Measurements from ENCODE around the gene MAB21L2. TPM values are rescaled to one million over a fixed set of nuclear protein-coding genes. Genes with fewer than 3 reads are reported as not detected.

Gene MAB21L2
- total RNA-seq, 2 experiments from 2014 or later = not detected

DNA sequence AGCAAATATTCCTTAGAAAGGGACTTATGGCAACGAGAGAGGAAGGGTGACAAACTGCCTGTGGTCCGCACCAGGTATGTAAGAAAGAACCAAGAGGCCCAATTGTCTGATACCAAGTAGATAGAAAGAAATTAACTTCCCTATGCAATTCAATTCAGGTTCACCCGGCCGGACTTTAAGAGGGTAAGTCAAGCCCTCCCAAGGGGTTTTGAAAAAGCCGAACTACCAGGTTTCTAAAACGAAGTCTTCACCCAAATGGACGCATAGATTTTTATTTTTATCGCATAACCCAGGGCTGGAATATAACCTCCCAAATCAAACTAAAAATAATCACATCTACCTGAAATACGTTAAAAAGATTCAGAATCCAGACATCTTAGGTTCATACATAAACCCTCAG is 1.6 kb upstream of the MAB21L2 start:
- H3K4me3 Mint-ChIP-seq = no peak overlapping the region
- H3K4me1 Mint-ChIP-seq (ENCODE audit: low read depth) = no peaks in the 10 kb centered on the region
- CTCF ChIA-PET = no interaction called here
- H3K9me3 Mint-ChIP-seq = no peaks in the 10 kb centered on the region
- no peak overlapping the region for H3K27ac Mint-ChIP-seq
- intact Hi-C loops (cut with micrococcal nuclease) = no loop called here
- no peaks in the 10 kb centered on the region for H3K27me3 Mint-ChIP-seq (ENCODE audit: low read depth)
- DNase-seq = no peak
- H3K36me3 Mint-ChIP-seq (ENCODE audit: low read depth) = peaks cover 50% of the 10 kb centered on the region

DNA sequence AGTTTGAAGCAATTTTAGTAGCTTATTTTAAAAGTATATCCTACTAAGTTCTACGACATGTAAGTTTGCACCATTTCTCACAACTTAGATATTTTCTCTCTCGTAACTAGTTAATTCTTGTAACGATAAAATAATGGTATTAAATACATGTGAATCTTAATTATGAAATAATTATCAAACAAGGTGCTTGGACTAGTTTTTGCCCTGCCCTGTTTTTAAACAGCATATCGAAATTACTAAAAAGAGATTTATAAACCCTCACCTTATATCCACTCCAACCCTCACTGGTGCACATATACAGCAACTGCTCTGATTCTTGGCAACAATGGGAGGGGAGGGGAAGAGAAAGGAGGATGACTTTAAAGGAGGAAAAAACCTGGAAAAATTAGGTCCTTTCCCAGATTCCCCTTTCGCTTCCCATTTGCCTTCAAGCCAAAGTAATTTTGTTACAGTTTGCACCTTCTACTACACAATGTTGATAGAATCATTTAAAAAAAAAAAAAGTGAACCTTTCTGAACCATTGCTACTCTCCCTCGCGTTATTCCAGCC is 820 bp upstream of the MAB21L2 start:
- Mint-ChIP-seq H3K27me3 (ENCODE audit: low read depth) (no peaks in the 10 kb centered on the region), H3K4me3 (no peak overlapping the region), H3K4me1 (ENCODE audit: low read depth) (no peaks in the 10 kb centered on the region), H3K27ac (no peak overlapping the region), H3K36me3 (ENCODE audit: low read depth) (peaks cover 55% of the 10 kb centered on the region), H3K9me3 (no peaks in the 10 kb centered on the region)
- CTCF ChIA-PET = no interaction called here
- no peak for DNase-seq
- intact Hi-C loops (cut with micrococcal nuclease) = no loop called here

DNA sequence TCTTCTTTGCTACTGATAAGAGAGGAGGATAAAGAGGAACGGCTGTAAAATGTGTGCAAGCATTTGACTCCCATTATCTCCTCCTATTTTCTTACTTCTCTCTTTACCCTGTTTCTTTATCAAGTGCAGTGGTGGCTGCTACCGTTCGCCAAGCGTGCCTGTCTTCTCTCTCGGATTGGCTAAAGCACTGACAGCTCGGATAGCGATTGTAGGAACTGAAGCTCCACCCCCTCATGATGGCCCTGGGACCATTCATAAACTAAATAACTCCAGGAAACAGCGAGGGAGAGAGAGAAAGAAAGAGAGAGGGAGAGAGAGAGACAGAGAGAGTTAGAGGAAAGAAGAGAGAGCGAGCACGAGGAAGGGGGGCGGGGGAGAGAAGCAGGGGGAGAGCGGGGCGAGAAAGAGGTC is 305 bp upstream of the MAB21L2 start:
- no peaks in the 10 kb centered on the region for H3K9me3 Mint-ChIP-seq
- H3K4me3 Mint-ChIP-seq = no peak overlapping the region
- H3K27me3 Mint-ChIP-seq (ENCODE audit: low read depth) = no peaks in the 10 kb centered on the region
- intact Hi-C loops (cut with micrococcal nuclease) = no loop called here
- no peaks in the 10 kb centered on the region for H3K4me1 Mint-ChIP-seq (ENCODE audit: low read depth)
- no peak overlapping the region for H3K27ac Mint-ChIP-seq
- DNase-seq = no peak
- H3K36me3 Mint-ChIP-seq (ENCODE audit: low read depth) = peaks cover 55% of the 10 kb centered on the region
- CTCF ChIA-PET = no interaction called here

DNA sequence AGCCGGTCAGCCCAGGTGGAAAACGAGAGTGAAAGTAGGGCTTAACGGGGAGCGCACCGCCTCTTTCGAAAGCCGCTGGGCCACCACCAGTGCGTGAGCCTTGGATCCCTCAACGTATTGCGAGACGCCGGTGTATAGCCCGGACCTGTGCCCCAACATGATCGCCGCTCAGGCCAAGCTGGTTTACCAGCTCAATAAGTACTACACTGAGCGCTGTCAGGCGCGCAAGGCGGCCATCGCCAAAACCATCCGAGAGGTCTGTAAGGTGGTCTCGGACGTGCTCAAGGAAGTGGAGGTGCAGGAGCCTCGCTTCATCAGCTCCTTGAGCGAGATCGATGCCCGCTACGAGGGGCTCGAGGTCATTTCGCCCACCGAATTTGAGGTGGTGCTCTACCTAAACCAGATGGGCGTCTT is 929 bp downstream of the MAB21L2 start:
- intact Hi-C loops (cut with micrococcal nuclease) = no loop called here
- H3K9me3 Mint-ChIP-seq = no peaks in the 10 kb centered on the region
- no peaks in the 10 kb centered on the region for H3K4me1 Mint-ChIP-seq (ENCODE audit: low read depth)
- H3K27me3 Mint-ChIP-seq (ENCODE audit: low read depth) = no peaks in the 10 kb centered on the region
- CTCF ChIA-PET = no interaction called here
- H3K27ac Mint-ChIP-seq = no peak overlapping the region
- H3K4me3 Mint-ChIP-seq = no peak overlapping the region
- no peak for DNase-seq
- peaks cover 57% of the 10 kb centered on the region for H3K36me3 Mint-ChIP-seq (ENCODE audit: low read depth)

DNA sequence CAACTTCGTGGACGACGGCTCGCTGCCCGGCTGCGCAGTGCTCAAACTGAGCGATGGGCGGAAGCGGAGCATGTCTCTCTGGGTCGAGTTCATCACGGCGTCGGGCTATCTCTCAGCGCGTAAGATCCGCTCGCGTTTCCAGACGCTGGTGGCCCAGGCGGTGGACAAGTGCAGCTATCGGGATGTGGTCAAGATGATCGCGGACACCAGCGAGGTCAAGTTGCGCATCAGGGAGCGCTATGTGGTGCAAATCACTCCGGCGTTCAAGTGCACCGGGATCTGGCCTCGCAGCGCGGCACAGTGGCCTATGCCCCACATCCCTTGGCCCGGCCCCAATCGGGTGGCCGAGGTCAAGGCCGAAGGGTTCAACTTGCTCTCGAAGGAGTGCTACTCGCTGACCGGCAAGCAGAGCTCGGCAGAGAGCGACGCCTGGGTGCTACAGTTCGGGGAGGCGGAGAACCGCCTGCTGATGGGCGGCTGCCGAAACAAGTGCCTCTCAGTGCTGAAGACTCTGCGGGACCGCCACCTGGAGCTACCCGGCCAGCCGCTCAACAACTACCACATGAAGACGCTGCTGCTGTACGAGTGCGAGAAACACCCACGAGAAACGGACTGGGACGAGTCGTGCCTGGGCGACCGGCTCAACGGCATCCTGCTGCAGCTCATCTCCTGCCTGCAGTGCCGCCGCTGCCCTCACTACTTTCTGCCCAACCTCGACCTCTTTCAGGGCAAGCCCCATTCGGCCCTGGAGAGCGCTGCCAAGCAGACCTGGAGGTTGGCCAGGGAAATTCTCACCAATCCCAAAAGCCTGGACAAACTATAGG is 1.5 kb downstream of the MAB21L2 start:
- Mint-ChIP-seq H3K36me3 (ENCODE audit: low read depth) (peaks cover 60% of the 10 kb centered on the region), H3K27ac (no peak overlapping the region), H3K9me3 (no peaks in the 10 kb centered on the region), H3K4me1 (ENCODE audit: low read depth) (no peaks in the 10 kb centered on the region), H3K4me3 (no peak overlapping the region), H3K27me3 (ENCODE audit: low read depth) (no peaks in the 10 kb centered on the region)
- CTCF ChIA-PET = no interaction called here
- no peak for DNase-seq
- intact Hi-C loops (cut with micrococcal nuclease) = no loop called here

DNA sequence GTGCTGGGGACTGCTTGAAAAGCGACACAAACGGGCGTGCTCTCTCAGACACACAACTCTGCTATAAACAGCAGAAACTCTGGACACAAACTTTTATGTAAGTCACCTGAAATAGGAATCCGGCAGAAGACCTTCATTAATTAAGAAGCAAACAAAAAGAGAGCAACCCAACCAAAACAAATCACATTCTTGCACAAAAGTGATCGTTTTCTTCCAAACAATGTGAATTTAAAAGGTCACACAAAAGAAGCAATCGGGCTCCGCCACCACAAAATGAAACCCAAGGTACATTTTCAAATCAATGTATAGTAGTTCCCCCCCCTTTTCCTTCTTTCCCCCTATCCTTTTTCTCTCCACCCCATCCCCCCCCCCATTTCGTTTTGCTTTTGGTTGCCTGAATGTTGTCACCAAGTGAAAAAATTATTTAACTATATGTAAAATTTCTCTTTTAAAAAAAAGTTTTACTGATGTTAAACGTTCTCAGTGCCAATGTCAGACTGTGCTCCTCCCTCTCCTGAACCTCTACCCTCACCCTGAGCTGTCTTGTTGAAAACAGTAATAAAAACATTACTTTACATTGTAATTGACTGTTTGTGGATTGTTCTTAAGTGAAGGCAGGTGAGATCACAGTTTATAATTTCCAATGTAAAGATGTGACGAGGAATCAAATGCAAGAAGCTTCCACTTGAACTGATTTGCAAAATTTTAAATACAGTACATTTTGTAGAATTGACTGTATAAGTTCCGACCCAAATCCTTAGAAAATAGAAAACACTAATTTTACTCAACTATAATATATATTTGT is 2.4 kb downstream of the MAB21L2 start:
- DNase-seq = no peak
- no peaks in the 10 kb centered on the region for H3K27me3 Mint-ChIP-seq (ENCODE audit: low read depth)
- no peak overlapping the region for H3K27ac Mint-ChIP-seq
- CTCF ChIA-PET = no interaction called here
- intact Hi-C loops (cut with micrococcal nuclease) = no loop called here
- H3K4me3 Mint-ChIP-seq = no peak overlapping the region
- peaks cover 54% of the 10 kb centered on the region for H3K36me3 Mint-ChIP-seq (ENCODE audit: low read depth)
- H3K9me3 Mint-ChIP-seq = no peaks in the 10 kb centered on the region
- no peaks in the 10 kb centered on the region for H3K4me1 Mint-ChIP-seq (ENCODE audit: low read depth)

DNA sequence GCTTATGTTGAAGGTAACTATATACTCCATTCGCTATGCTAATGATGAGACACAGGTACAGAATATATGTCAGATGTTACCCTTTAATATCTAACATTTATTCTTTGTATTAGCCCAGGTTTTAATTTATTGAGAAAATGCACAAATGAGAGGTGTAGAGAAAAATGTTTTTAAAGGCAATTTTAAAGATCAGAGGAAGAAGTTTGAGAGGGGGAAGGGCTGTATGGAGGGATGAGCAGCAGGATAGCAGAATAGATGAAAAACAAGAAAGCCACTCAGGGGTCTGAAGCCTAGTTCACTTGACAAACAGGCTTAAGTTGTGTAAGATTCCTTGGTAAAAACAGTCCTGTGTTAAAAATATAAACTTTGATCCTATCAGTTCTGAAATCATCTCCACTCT is 3.7 kb downstream of the MAB21L2 start:
- DNase-seq = no peak
- peaks cover 50% of the 10 kb centered on the region for H3K36me3 Mint-ChIP-seq (ENCODE audit: low read depth)
- no peaks in the 10 kb centered on the region for H3K4me1 Mint-ChIP-seq (ENCODE audit: low read depth)
- intact Hi-C loops (cut with micrococcal nuclease) = no loop called here
- CTCF ChIA-PET = no interaction called here
- H3K4me3 Mint-ChIP-seq = no peak overlapping the region
- no peak overlapping the region for H3K27ac Mint-ChIP-seq
- no peaks in the 10 kb centered on the region for H3K27me3 Mint-ChIP-seq (ENCODE audit: low read depth)
- H3K9me3 Mint-ChIP-seq = no peaks in the 10 kb centered on the region

DNA sequence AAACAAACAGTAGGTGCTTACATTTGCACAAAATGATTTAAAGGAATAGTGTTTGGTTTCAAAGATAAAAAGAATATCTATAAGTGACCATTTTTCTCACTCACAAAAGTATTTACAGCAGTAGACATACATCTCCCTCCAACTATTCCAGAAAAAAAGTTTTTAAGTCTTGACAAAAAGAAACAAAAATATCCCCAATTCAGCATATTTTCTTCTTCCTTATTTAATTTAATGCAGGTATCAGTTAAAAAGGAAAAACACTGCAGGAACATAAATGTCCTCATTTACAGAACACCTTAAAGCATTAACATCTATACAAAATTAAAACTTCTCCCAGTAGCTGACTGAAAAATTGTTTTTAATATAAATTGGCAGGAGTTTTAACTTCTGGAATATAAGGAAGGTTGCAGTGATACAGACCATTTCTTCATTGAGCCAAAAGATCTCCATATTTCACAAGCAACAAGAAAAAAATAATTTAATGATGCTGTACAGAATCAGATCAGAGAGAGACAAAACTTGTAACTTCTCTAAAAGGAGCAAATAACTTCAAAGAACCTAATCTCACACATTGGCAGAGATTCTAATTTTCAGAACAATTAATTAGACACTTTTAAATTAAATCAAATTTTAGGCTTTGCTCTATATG is 4.3 kb downstream of the MAB21L2 start:
- peaks cover 49% of the 10 kb centered on the region for H3K36me3 Mint-ChIP-seq (ENCODE audit: low read depth)
- no peak overlapping the region for H3K4me3 Mint-ChIP-seq
- intact Hi-C loops (cut with micrococcal nuclease) = no loop called here
- DNase-seq = no peak
- H3K27ac Mint-ChIP-seq = no peak overlapping the region
- no peaks in the 10 kb centered on the region for H3K9me3 Mint-ChIP-seq
- H3K27me3 Mint-ChIP-seq (ENCODE audit: low read depth) = no peaks in the 10 kb centered on the region
- no peaks in the 10 kb centered on the region for H3K4me1 Mint-ChIP-seq (ENCODE audit: low read depth)
- CTCF ChIA-PET = no interaction called here

DNA sequence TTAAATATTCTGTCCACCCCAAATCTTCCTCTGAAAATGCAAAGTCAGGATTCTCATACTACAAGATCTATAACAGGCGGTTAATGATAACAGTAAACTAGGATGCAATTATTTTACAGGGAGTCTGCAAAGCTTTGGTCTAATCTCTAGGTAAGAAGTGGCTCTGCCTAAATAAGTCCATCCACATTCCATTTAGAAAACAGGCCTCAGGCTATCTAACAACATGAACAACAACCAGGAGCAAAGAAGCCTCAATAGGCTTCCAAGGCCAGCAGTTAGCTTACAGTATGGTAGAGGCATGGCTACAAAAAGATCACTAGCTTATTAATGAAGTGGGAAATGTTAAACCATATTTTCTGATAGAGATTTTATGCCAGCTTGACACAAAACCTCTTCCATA is 6.4 kb downstream of the MAB21L2 start:
- CTCF ChIA-PET = interaction anchor here (0.6 kb wide), 2 partner anchors 16 to 264 kb away, joined by 3 read pairs; no protein-coding TSS in a partner anchor
- intact Hi-C loops (cut with micrococcal nuclease) = no loop called here
- Mint-ChIP-seq H3K4me3 (no peak overlapping the region), H3K27me3 (ENCODE audit: low read depth) (no peaks in the 10 kb centered on the region), H3K36me3 (ENCODE audit: low read depth) (peaks cover 32% of the 10 kb centered on the region), H3K9me3 (no peaks in the 10 kb centered on the region), H3K27ac (no peak overlapping the region), H3K4me1 (ENCODE audit: low read depth) (no peaks in the 10 kb centered on the region)
- no peak for DNase-seq

DNA sequence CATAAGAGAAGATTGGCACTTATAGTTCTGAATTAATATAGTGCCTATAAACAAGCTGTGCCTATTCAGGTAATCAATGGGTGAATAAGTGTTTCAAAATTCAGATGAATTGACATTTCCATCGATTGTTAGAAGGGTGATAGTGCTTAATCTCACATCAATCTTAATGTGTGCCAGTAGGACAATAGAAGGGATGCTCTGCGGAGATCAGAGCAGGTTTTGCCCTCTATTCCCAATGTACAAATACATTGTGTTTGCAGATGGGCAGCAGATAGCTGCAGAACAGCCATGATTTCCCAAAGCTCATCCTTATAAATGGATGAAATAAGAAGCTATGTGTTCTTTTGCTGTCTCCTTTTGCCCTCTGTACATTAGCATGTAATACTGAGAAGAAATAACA is 7.2 kb downstream of the MAB21L2 start:
- Mint-ChIP-seq H3K27ac (no peak overlapping the region), H3K27me3 (ENCODE audit: low read depth) (no peaks in the 10 kb centered on the region), H3K4me1 (ENCODE audit: low read depth) (no peaks in the 10 kb centered on the region), H3K9me3 (no peaks in the 10 kb centered on the region), H3K4me3 (no peak overlapping the region), H3K36me3 (ENCODE audit: low read depth) (peaks cover 23% of the 10 kb centered on the region)
- intact Hi-C loops (cut with micrococcal nuclease) = no loop called here
- DNase-seq = no peak
- CTCF ChIA-PET = no interaction called here

DNA sequence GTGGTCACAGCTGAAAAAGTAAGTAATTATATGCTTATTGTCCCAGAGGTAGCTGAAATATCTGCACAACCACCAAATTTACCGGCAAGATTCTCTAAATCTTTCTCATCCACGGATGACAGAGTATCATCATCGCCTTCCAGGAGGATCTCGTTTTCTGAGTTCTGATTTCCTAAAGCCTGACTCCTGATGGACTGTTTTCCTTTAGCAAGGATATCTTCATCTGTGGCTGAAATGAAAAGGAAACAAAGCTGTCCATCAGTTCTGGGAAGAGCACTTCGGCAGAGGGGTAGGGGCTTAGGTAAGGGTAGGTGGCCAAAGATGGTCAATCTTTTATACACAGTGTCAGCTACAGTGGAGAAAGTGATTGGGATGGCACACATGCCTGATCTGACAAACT is 8.7 kb downstream of the MAB21L2 start:
- Mint-ChIP-seq H3K36me3 (ENCODE audit: low read depth) (peaks cover 15% of the 10 kb centered on the region), H3K4me3 (no peak overlapping the region), H3K9me3 (no peaks in the 10 kb centered on the region), H3K27me3 (ENCODE audit: low read depth) (no peaks in the 10 kb centered on the region), H3K27ac (no peak overlapping the region), H3K4me1 (ENCODE audit: low read depth) (no peaks in the 10 kb centered on the region)
- intact Hi-C loops (cut with micrococcal nuclease) = no loop called here
- no peak for DNase-seq
- CTCF ChIA-PET = no interaction called here

DNA sequence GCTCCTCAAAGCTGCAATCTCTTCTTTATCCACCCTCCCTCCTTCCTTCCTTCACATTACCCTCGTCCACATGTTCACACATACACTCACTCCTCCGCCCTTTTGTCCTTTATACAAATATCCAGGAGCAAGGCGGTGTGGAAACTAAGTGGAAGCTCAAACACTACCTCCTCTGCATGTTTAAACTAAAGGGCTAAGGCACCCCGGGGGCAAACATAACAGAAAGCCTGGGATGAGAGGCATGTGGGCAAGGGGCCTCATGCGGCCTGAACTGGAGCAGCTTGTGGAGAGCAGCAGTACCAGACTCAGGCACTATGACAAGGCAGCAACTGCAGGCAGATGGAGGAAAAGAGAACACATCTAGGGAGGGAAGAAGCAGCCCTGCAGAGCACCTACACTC is 9.5 kb downstream of the MAB21L2 start:
- H3K9me3 Mint-ChIP-seq = no peaks in the 10 kb centered on the region
- intact Hi-C loops (cut with micrococcal nuclease) = no loop called here
- no peaks in the 10 kb centered on the region for H3K27me3 Mint-ChIP-seq (ENCODE audit: low read depth)
- CTCF ChIA-PET = no interaction called here
- H3K4me3 Mint-ChIP-seq = no peak overlapping the region
- no peak for DNase-seq
- no peak overlapping the region for H3K27ac Mint-ChIP-seq
- no peaks in the 10 kb centered on the region for H3K4me1 Mint-ChIP-seq (ENCODE audit: low read depth)
- peaks cover 12% of the 10 kb centered on the region for H3K36me3 Mint-ChIP-seq (ENCODE audit: low read depth)

All from activated naive CD4-positive, alpha-beta T cell treated with anti-CD3 and anti-CD28 coated beads for 36 hours (primary cell).